HG02763 (cell line): Measurements from ENCODE around the gene CDH4.

Experiments used
- ATAC-seq: cut with Tn5 transposase; IDR thresholded peaks from one replicate; pipeline ENCODE4 v1.9.1; 2021; ENCODE audit warnings: mild to moderate bottlenecking, moderate library complexity; ENCODE audit not compliant: unreplicated experiment

CDH4 gene

GRCh38 chr20:61322151-61322865, 70.2 kb downstream of the CDH4 start:
- no peak for ATAC-seq

GRCh38 chr20:61324906-61325305, 72.8 kb downstream of the CDH4 start:
- ATAC-seq = no peak

DNA sequence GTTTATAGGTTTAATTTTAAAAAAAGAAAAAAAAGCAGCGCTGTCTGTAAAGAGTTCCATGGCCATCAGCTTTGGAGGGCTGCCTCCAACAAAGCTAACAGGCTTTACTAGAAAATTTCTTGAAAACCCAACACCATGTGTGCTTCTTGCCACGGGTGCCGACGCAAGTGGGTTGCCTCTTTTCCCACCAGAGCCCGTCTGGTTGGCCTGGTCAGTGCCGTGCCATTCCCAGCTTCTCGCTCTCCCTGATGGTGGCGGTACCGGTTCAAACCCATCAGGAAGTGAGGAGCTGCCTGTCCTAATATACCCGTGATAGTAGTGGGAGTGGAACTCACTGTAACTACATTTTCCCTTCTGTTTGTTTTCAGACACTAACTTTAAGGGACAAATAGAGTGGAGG, 73.7 kb downstream of the CDH4 start:
- ATAC-seq = no peak

DNA sequence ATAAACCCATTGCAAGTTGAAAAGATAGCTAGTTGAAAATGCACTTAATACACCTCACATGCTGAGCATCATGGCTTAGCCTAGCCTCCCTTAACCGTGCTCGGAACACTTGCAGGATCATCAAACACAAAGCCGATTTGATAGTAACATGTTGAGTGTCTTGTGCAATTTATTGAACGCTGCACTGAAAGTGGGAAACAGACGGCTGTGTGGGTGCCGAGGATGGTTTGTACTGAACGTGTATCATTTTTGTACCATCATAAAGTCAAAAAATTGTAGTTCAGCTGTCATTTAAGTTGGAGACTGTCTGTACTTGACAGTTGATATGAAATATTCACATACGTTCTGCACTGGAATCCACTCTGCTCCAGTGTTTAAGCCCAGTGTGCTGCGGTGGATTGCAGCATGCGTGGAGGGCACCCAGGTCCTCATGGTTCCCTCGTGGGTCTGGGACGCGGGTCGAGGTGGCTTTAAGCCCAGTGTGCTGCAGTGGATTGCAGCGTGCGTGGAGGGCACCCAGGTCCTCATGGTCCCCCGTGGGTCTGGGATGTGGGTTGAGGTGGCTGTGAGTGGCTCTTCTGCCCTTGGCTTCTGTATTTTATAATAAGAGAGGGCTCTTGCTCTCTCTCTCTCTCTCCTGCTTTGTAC, 77.0 kb downstream of the CDH4 start:
- no peak for ATAC-seq

GRCh38 chr20:61330441-61330840, 78.4 kb downstream of the CDH4 start:
- no peak for ATAC-seq

- ATAC-seq = no peak
These were observed 79.5 kb downstream of the CDH4 start for GRCh38 chr20:61331543-61331942.

DNA sequence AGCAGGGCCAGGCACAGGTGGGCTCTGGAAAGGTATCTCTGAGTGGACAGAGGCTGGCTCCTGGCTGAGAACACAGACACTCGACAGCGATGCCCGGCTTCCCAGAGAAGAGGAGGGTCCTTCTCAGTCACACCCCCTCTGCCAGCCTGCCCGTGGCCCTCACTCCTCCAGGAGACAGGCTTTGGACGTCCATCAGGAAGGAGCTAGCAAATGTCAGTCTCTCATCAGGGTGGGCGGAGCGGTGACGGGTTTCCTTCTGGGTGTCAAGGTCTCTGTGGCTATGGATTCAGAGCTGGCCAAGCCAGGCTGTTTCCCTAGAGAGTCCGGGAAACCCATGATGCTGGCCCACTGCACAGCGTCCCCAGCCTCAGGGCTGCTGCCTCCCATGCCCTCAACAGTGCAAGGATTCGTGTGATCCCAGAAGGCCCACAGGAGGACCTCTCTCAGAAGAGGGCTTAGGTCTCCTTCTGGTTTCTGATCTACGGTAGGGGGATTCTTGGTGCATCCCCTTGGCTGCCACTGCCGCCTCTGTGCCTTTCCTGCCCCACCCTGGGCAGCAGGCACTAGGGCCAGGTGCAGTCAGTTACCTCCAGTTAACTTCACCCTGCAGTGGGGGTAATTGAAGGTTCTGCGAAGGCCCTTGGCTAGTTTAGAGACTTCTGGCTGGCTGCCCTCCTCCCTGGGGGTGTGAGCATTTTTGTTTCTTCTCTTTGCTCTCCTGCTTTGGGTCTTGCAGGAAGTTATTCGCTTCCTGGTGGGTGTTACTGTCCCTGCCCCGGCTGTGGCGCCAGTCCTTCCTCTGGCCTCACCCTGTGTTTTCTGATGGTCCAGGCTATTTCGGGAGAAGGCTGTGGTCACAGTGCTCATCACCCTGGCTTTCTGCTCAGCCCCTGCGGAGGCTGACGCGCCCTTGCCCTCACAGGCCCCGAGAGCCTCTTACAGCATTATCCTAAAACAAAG, 80.2 kb downstream of the CDH4 start:
- no peak for ATAC-seq

- no peak for ATAC-seq
These were observed 81.5 kb downstream of the CDH4 start for GRCh38 chr20:61333484-61334108.

GRCh38 chr20:61340157-61340556, 88.1 kb downstream of the CDH4 start:
- no peak for ATAC-seq

GRCh38 chr20:61341605-61342004, 89.5 kb downstream of the CDH4 start:
- ATAC-seq = no peak

DNA sequence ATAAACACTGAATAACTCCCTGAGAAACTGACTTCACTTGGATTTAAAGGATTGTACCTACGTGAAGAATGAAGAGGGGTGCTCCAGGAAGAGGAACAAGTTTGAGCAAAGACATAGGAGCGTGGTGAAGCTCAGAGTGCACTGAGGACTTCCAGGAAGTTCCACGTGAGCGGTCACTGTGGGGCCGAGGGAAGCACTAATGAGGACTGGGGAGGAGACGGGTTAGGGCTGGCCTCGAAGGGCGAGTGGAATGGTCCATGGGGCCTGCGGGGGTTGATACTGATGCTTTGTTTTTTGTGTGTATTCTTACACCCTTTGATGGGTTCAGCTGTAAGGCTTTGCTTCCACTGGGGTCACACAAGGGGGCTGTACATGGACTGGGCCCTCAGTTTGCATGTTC, 91.9 kb downstream of the CDH4 start:
- ATAC-seq = no peak

- no peak for ATAC-seq
These were observed 93.6 kb downstream of the CDH4 start for GRCh38 chr20:61345656-61346055.

DNA sequence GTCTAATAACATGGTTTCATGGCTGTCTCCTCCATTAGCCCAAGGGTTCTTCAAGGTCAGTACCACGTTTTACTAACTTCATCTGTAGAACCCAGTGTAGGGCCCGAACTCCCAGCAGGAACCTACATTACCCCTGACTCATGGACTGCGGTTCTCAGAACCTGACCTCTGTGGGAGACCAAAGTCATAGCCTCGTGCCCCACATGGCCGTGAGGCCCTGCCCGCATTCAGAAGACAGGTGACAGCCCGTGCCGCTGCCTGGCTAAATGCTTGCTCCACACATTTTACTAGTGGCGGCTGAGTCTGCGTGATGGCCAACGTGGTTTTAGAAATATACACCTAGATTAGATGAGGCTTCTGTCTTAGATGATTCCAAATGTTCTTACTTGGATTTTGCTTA, 94.9 kb downstream of the CDH4 start:
- no peak for ATAC-seq

- ATAC-seq = no peak
These were observed 95.4 kb downstream of the CDH4 start for GRCh38 chr20:61347443-61347842.

GRCh38 chr20:61349447-61350165, 97.5 kb downstream of the CDH4 start:
- no peak for ATAC-seq

DNA sequence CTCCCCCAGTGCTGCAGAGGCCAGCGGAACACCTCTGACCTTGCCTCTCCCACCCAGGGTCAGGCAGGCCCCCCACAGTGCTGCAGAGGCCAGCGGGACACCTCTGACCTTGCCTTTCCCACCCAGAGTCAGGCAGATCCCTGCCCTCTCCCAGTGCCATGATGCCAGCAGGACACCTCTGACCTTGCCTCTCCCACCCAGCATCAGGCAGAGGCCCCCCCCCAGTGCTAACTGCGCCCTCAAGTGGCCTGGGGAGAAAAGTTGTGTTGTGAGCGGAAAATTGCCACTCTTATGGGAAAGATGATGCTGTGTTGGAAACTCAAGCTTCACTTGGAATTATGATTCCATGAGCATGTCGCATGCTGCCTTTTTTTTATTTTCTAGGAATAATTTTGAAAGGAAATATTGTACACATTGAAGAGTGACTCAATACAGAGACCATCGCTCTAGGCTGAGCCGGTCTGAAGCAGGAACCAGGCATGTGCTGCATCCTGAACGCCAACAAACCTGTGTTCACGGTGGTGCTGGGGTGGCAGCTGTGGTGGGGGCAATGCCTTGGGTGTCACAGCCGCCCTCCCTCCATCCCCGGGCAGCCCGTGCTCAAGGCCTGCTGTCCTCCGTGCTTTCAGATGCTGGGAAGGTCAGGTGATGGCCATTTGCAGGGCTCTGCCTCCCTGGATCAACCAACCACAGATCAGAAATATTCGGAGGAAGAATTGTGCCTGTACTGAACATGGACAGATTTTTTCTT, 98.6 kb downstream of the CDH4 start:
- no peak for ATAC-seq

GRCh38 chr20:61352346-61353260, 100.5 kb downstream of the CDH4 start:
- ATAC-seq = no peak

- ATAC-seq = no peak
These were observed 101.4 kb downstream of the CDH4 start for GRCh38 chr20:61353261-61354000.
